T-helper 9 cell (primary cell): ENCODE results near the gene KIF4B.

Source experiments
- DNase-seq: peaks from one replicate; pipeline ENCODE4 v3.0.0-alpha.2; 2020

Gene KIF4B

GRCh38 chr5:155064580-155064979, 51.0 kb downstream of the KIF4B start:
- no peak for DNase-seq

DNA sequence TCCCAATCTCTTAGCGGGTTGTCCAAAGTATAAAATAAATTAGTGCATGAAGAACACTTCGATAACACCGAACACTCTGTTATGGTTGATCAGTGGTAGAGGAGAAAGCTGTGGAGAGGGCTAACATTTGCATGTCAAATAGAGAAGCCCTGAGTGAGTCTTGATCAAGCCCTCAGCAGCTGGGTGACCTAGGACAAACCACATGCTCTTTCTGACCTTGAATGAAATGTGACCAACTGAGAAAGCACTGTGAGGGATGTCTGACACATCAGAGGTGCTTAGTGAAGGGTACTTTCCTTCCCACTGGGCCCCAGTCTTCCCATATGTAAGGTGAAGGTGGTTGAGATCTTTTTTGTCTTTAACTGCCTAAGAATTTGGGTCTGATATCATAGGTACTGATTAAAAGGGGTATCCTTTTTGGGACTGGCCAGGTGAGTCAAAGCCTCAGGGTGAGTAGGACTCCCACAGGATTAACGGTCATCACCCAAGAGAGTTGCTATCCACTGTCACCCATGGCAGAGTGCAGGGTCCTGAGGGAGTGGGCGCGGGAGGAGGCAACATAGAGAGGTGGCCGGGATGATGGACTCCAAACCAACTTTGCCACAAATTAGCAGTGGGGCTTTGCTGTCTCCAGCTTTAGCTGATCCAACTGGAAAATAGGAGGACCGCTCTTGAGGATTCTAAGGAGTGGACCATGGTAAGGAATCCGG, 53.5 kb downstream of the KIF4B start:
- DNase-seq, result no peak
